GM18873 (cell line): ENCODE results near the gene BACH2.

Experiments
- ATAC-seq: cut with Tn5 transposase; IDR thresholded peaks from one replicate; pipeline ENCODE4 v1.9.1; 2021; ENCODE audit warnings: mild to moderate bottlenecking, moderate library complexity, moderate number of reproducible peaks; ENCODE audit not compliant: unreplicated experiment, low FRiP score

The BACH2 gene

DNA sequence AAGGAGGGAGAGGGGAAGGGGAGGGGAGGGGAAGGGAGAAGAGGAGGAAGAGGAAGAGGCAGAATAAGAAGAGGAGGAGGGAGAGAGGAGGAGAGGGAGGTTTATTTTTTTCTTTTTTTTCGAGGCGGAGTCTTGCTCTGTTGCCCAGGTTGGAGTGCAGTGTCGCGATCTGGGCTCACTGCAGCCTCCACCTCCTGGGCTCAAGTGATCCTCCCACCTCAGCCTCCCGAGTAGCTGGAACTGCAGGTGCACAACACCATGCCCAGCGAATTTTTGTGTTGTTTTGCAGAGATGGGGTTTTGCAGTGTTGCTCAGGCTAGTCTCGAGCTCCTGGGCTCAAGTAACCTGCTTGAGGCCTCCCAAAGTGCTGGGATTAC lies 408.5 kb downstream of the BACH2 start:
- no peak for ATAC-seq

DNA sequence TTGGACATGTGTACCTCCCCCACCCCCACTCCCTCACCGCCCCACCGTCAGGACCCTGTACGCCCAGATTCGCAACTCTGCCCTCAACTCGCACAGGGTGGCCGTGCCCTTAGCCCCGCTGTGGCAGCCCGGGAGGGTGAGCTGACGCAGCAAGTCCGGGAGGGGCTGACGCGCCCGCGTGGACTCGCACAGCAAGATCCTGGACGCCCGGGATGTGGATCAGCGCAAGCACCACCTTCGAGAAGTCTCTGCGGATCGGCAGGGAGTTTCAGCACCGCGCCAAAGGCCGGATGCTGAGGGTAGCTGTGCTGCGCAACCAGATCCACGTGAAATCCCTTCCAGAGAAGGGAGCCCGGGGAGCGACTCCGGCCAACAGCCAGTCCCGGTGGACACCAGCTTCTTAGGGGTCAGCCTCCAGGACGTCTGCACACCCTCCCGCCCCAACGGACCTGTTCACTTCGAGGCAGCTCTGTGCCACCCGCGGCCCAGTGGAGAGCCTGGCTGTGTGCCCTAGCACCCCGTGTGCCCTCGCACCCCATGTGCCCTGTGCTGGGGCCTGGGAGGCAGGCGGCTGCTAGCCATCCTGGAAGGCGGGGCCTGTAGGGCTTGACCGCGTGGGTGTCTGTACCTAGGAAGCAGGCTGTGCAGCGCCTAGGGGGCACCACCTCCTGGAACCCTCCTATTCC lies 409.0 kb downstream of the BACH2 start:
- ATAC-seq, result no peak

- no peak for ATAC-seq
Observed at GRCh38 chr6:89886378-89887120, 410.1 kb downstream of the BACH2 start.
